ENCODE results near the gene ZNF70.

The ZNF70 gene

DNA sequence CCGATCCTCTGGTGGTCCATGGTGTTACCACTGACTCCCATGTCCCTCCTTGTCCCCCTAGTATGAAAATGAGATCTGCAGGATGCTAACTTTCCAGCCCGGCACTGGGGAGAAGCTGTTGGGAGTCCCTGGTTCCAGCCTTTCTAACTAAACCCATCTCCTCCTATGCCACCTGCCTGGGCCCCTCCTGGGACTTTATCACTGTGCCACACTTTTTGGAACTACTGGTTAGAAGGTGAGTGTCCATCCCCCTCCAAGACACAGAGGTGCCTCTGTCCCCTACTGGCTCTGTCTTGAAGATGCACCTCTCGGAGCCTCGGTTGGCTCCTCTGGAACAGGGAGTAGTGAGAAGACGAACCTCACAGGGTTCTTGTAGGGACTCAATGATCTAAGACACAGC is 60.2 kb downstream of the ZNF70 start, which contains the start of gene RGL4:
TSS of gene RGL4 (plus strand) at position 301 of the 400 bp plus-strand sequence. CDS start 1,018 bp downstream, outside the sequence.
- no peak for DNase-seq

DNA sequence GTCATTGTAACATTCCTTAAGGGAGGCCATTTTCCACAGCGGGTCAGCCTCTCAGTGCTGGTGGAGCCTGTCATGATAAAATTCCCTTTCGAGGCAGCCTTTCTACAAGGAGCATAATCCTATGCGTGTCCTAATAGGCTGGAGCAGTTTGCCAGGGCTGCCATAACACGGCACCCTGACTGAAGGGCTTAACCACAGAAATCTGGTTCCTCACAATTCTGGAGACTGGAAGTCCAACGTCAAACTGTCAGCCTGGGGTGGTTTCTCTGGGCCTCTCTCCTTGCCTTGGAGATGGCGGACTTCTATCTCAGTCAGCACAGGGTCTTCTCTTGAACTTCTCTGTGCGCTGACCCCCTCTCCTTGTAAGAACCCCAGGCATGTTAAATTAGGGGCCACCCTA is 61.5 kb downstream of the ZNF70 start:
- DNase-seq, result no peak
